Hepatocyte (in vitro differentiated cells): Measurements from ENCODE around the gene ZDHHC21. TPM values are rescaled to one million over a fixed set of nuclear protein-coding genes. Genes with fewer than 3 reads are reported as not detected.

Source experiments
- DNase-seq: peaks from one replicate; pipeline ENCODE4 v3.0.0-alpha.2; 2016; ENCODE audit warnings: low spot score
- H2AFZ ChIP-seq: fragments of 200-600 bp; sonication (generic); 2 replicates; pipeline ENCODE4 v1.6.0; 2016; ENCODE audit warnings: antibody characterized with exemption, mild to moderate bottlenecking
- H3K27ac ChIP-seq: fragments of 200-600 bp; sonication (generic); 2 replicates; pipeline ENCODE4 v1.5.1; 2016; ENCODE audit warnings: mild to moderate bottlenecking
- H3K27me3 ChIP-seq: fragments of 200-600 bp; sonication (generic); 2 replicates; pipeline ENCODE4 v1.6.1; 2016
- H3K36me3 ChIP-seq: fragments of 200-600 bp; sonication (generic); replicated peaks from 2 replicates; pipeline ENCODE4 v1.5.1; 2016; ENCODE audit warnings: low read depth; ENCODE audit not compliant: insufficient read depth
- H3K4me1 ChIP-seq: fragments of 200-600 bp; sonication (generic); 2 replicates; pipeline ENCODE4 v1.5.1; 2016; ENCODE audit warnings: mild to moderate bottlenecking, moderate library complexity; ENCODE audit not compliant: insufficient read depth
- H3K4me2 ChIP-seq: fragments of 200-600 bp; sonication (generic); 2 replicates; pipeline ENCODE4 v1.6.0; 2016
- H3K4me3 ChIP-seq: fragments of 200-600 bp; sonication (generic); 2 replicates; pipeline ENCODE4 v1.5.1; 2016; ENCODE audit warnings: mild to moderate bottlenecking
- H3K79me2 ChIP-seq: fragments of 200-600 bp; sonication (generic); 2 replicates; pipeline ENCODE4 v1.6.0; 2017; ENCODE audit warnings: mild to moderate bottlenecking
- H3K9me2 ChIP-seq: fragments of 200-600 bp; sonication (generic); replicated peaks from 2 replicates; pipeline ENCODE4 v1.6.0; 2017; ENCODE audit warnings: mild to moderate bottlenecking; ENCODE audit not compliant: insufficient read depth
- H3K9me3 ChIP-seq: fragments of 200-600 bp; sonication (generic); 2 replicates; pipeline ENCODE4 v1.5.1; 2016; ENCODE audit warnings: low read depth, mild to moderate bottlenecking
- H4K20me1 ChIP-seq: fragments of 200-600 bp; sonication (generic); 2 replicates; pipeline ENCODE4 v1.6.0; 2016; ENCODE audit warnings: mild to moderate bottlenecking; ENCODE audit not compliant: insufficient read depth, poor library complexity, severe bottlenecking
- EZH2 ChIP-seq: fragments of 200-600 bp; sonication (generic); IDR thresholded peaks from 2 replicates; pipeline ENCODE4 v1.6.1; 2016; ENCODE audit warnings: antibody characterized with exemption, mild to moderate bottlenecking, borderline replicate concordance
- EZH2phosphoT487 ChIP-seq: fragments of 200-600 bp; sonication (generic); IDR thresholded peaks from one replicate; pipeline ENCODE4 v1.6.1; 2018; ENCODE audit warnings: antibody characterized with exemption, mild to moderate bottlenecking, low read depth, moderate library complexity; ENCODE audit not compliant: unreplicated experiment, severe bottlenecking
- WGBS: methylation state at CpG from one replicate; pipeline ENCODE4 v1.1.6; 2016; ENCODE audit warnings: low lambda C conversion rate; ENCODE audit errors: missing lambda C conversion rate; 5-methylcytosine and 5-hydroxymethylcytosine counted together
- polyA plus RNA-seq: library from polyadenylated mRNA; unstranded; fragments of >200 nt; fragmentation: Nextera tagmentation; extraction: Ambion mirVana; gene quantifications from 2 replicates; pipeline ENCODE4 v1.2.1, GENCODE V29; 2016
- total RNA-seq: library from RNA; depleted of rRNA; stranded (reverse); fragments of >200 nt; gene quantifications from 2 replicates; pipeline ENCODE4 v1.2.3, GENCODE V29; 2014
- TF ChIP-seq, protein P1 (sequence below): fragments of 200-600 bp; sonication (generic); IDR thresholded peaks from 2 replicates; pipeline ENCODE4 v1.5.1; 2016; ENCODE audit warnings: antibody characterized with exemption, mild to moderate bottlenecking; ENCODE audit not compliant: poor library complexity

The ZDHHC21 gene
- total and polyA plus RNA-seq, 2 experiments from 2014 or later = 4.7 to 17.7 TPM

DNA sequence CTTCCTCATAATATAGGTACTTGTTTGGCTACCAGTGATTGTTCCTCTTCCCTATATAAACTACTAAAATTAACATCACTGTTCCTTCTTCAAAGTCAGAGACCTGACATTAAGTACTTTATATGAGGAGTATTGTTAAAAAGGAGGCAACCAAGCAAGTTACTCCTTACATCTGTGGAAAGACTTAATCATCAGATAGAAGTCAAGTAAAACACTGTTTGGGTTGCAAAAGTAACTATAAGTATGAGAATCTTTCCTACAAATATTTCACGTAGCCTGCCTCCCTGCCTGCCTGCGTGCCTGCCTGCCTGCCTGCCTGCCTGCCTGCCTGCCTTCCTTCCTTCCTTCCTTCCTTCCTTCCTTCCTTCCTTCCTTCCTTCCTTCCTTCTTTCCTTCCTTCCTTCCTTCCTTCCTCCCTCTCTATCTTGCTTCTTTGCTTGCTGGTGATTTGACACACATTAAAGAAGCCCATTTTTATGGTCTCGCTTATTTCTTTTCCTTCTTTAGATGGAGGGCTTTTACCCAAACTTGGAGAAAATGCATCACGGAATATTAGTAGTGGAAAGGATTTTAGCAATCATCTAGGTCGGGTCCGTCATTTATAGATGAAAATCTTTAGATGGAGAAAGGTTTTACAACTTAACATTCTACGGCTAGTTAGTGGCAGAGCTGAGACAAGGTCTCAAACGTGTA, 26.1 kb upstream of the ZDHHC21 start:
- Histone ChIP-seq H3K79me2 (no peaks in the 10 kb centered on the region), H3K4me2 (no peak overlapping the region), H3K4me3 (no peak overlapping the region), H2AFZ (no peak overlapping the region), H3K9me2 (no peaks in the 10 kb centered on the region), H3K4me1 (no peaks in the 10 kb centered on the region), H3K27me3 (peaks cover 7% of the 10 kb centered on the region), H4K20me1 (no peaks in the 10 kb centered on the region), H3K36me3 (no peaks in the 10 kb centered on the region), H3K9me3 (no peaks in the 10 kb centered on the region), H3K27ac (no peak overlapping the region)
- 88% methylated on average over 8 of the region's 8 CpGs for WGBS
- no peak for TF ChIP-seq EZH2phosphoT487
- no peak for TF ChIP-seq EZH2
- TF ChIP-seq, protein P1, sequence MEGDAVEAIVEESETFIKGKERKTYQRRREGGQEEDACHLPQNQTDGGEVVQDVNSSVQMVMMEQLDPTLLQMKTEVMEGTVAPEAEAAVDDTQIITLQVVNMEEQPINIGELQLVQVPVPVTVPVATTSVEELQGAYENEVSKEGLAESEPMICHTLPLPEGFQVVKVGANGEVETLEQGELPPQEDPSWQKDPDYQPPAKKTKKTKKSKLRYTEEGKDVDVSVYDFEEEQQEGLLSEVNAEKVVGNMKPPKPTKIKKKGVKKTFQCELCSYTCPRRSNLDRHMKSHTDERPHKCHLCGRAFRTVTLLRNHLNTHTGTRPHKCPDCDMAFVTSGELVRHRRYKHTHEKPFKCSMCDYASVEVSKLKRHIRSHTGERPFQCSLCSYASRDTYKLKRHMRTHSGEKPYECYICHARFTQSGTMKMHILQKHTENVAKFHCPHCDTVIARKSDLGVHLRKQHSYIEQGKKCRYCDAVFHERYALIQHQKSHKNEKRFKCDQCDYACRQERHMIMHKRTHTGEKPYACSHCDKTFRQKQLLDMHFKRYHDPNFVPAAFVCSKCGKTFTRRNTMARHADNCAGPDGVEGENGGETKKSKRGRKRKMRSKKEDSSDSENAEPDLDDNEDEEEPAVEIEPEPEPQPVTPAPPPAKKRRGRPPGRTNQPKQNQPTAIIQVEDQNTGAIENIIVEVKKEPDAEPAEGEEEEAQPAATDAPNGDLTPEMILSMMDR = no peak
- DNase-seq = no peak

DNA sequence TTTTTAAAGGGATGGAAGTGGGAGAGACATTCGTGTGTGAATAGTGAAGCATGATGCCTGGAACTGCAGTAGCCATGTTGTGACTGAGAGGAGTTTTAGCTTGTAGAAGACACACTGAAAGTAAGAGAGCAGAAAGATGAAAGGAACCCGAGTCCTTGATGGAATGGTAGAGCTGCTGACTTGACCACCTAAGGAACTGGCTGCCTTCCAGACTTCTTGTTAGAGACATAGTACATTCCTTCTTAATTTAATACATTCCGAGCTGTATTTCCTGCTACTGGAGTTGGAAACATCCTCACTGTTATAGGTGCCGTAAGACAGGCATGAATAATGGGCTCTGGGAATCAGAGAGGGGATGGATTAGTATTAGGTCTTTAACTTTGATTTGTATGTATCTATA, 21.9 kb upstream of the ZDHHC21 start:
- Histone ChIP-seq H3K79me2 (no peaks in the 10 kb centered on the region), H3K9me3 (peaks cover 6% of the 10 kb centered on the region), H2AFZ (no peak overlapping the region), H3K27ac (no peak overlapping the region), H3K4me2 (no peak overlapping the region), H4K20me1 (no peaks in the 10 kb centered on the region), H3K27me3 (peaks cover 3% of the 10 kb centered on the region), H3K4me3 (no peak overlapping the region), H3K36me3 (no peaks in the 10 kb centered on the region), H3K9me2 (no peaks in the 10 kb centered on the region), H3K4me1 (no peaks in the 10 kb centered on the region)
- no peak for DNase-seq
- 71% methylated on average over 4 of the region's 4 CpGs for WGBS
- TF ChIP-seq, protein P1 = no peak
- TF ChIP-seq EZH2phosphoT487 (no peak), EZH2 (no peak)

DNA sequence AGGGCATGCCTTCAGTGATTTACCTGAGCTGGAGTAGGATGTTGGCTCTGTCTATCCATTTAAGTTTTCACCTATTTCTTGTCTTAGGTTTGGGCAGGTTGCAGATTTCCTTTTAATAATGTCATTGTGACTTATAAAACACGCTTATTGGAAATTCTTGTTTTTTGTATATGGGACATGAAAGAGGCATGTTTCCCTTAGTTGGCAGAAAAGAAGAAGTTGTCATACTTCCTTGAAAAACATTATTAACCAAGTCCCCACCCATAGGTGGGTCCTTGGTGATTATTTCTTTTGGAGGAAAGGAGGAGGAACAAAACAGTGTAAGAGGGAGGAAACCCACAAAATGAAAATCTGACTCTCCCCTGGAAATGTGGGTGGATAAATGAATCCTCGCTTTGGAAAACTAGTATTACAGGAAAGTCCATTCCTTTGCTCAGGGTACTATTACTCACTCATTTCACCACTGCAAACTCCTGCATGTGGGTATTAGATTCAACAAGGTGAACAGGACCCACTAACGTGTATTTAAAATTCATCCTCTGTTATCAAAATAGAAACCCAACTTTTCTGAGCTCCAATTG, 20.0 kb upstream of the ZDHHC21 start:
- 92% methylated on average over 3 of the region's 3 CpGs for WGBS
- Histone ChIP-seq H3K4me3 (no peak overlapping the region), H3K9me3 (peaks cover 8% of the 10 kb centered on the region), H3K27me3 (no peaks in the 10 kb centered on the region), H3K27ac (no peak overlapping the region), H3K4me2 (no peak overlapping the region), H3K36me3 (no peaks in the 10 kb centered on the region), H4K20me1 (no peaks in the 10 kb centered on the region), H3K79me2 (no peaks in the 10 kb centered on the region), H3K9me2 (no peaks in the 10 kb centered on the region), H2AFZ (no peak overlapping the region), H3K4me1 (no peaks in the 10 kb centered on the region)
- no peak for DNase-seq
- TF ChIP-seq EZH2phosphoT487 (no peak), EZH2 (no peak)
- TF ChIP-seq, protein P1 = no peak
